ENCODE results near the gene ANO6.

DNA sequence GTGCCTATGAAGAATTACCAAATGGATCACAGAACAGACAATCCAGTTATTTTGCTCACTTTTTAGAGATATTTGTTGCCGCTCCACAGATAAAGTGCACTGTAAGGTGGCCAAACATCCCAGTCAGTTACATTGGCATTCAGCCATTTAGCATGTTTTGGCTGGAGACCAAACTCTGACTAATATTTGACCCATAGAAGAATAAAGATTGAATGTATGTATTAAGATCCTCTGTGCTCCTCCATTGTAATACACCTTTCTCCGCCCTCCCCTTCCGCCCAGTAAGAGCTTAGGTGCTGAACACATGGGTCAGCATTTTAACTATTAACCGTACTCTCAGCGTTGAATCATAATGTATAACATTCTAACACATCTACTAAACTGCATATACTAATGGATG, 163.4 kb downstream of the ANO6 start:
- TF ChIP-seq, protein P1, sequence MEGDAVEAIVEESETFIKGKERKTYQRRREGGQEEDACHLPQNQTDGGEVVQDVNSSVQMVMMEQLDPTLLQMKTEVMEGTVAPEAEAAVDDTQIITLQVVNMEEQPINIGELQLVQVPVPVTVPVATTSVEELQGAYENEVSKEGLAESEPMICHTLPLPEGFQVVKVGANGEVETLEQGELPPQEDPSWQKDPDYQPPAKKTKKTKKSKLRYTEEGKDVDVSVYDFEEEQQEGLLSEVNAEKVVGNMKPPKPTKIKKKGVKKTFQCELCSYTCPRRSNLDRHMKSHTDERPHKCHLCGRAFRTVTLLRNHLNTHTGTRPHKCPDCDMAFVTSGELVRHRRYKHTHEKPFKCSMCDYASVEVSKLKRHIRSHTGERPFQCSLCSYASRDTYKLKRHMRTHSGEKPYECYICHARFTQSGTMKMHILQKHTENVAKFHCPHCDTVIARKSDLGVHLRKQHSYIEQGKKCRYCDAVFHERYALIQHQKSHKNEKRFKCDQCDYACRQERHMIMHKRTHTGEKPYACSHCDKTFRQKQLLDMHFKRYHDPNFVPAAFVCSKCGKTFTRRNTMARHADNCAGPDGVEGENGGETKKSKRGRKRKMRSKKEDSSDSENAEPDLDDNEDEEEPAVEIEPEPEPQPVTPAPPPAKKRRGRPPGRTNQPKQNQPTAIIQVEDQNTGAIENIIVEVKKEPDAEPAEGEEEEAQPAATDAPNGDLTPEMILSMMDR (IDR thresholded peaks at IDR 0.05) = no peak
- no peak for TF ChIP-seq ZFX (IDR thresholded peaks at IDR 0.05; ENCODE audit: borderline replicate concordance)
